IMR-90 (cell line): ENCODE data around the gene ZNF385D. TPM values are rescaled to one million over a fixed set of nuclear protein-coding genes. Genes with fewer than 3 reads are reported as not detected.

Experiments used
- ATAC-seq: fragments of 200-7000 bp; cut with Tn5 transposase; 2 replicates; pipeline ENCODE4 v1.9.1; 2020; ENCODE audit warnings: low read depth, mild to moderate bottlenecking, moderate library complexity
- BruUV-seq: library from RNA; stranded (reverse); fragments of 400-500 nt; replicated peaks from 2 replicates; lab custom pipeline; 2021; lab: Mats Ljungman, UMichigan
- CTCF ChIA-PET: fragments of 300-600 bp; formaldehyde crosslinking; extraction: SDS; loops from one replicate; lab custom pipeline; 2021; ENCODE audit warnings: antibody characterized with exemption; lab: Yijun Ruan, JAX
- POLR2A ChIA-PET: fragments of 300-600 bp; sonication (Branson Sonifier 250); formaldehyde crosslinking; loops from one replicate; lab custom pipeline; 2022; ENCODE audit warnings: antibody characterized with exemption; ENCODE audit not compliant: unreplicated experiment; lab: Charles Lee
- DNase-seq: peaks from one replicate; pipeline ENCODE4 v3.0.0; 2013
- H2AFZ ChIP-seq: replicated peaks from 2 replicates; pipeline ENCODE3; 2013; ENCODE audit warnings: low read length, mild to moderate bottlenecking; ENCODE audit not compliant: poor library complexity
- H2AK5ac ChIP-seq: 2 replicates; pipeline ENCODE4 v1.6.1; 2013; ENCODE audit warnings: low read depth, low read length, inconsistent platforms
- H2AK9ac ChIP-seq: replicated peaks from 2 replicates; pipeline ENCODE3; 2013; ENCODE audit warnings: mild to moderate bottlenecking, low read depth, low read length, moderate library complexity; ENCODE audit not compliant: poor library complexity
- H2BK120ac ChIP-seq: 2 replicates; pipeline ENCODE4 v1.6.1; 2013; ENCODE audit warnings: low read depth, low read length, inconsistent platforms
- H2BK15ac ChIP-seq: 3 replicates; pipeline ENCODE4 v1.6.1; 2013; ENCODE audit warnings: low read depth, low read length, inconsistent platforms
- H2BK20ac ChIP-seq: 2 replicates; pipeline ENCODE4 v1.6.1; 2013; ENCODE audit warnings: low read depth, mild to moderate bottlenecking, inconsistent platforms, low read length, moderate library complexity
- H2BK5ac ChIP-seq: 2 replicates; pipeline ENCODE4 v1.6.1; 2013; ENCODE audit warnings: mild to moderate bottlenecking, low read depth, low read length, inconsistent platforms; ENCODE audit not compliant: poor library complexity, severe bottlenecking
- H3K14ac ChIP-seq: replicated peaks from 2 replicates; pipeline ENCODE4 v1.6.1; 2013; ENCODE audit warnings: low read depth, low read length, inconsistent platforms
- H3K18ac ChIP-seq: 2 replicates; pipeline ENCODE4 v1.6.1; 2013; ENCODE audit warnings: low read depth, low read length, control low read depth
- H3K23ac ChIP-seq: 2 replicates; pipeline ENCODE4 v1.6.1; 2013; ENCODE audit warnings: low read depth, low read length, inconsistent platforms
- H3K27ac ChIP-seq: 2 replicates; pipeline ENCODE4 v1.5.1; 2013; ENCODE audit warnings: mild to moderate bottlenecking, control low read depth, low read length; ENCODE audit not compliant: insufficient read depth
- H3K27me3 ChIP-seq: 2 replicates; pipeline ENCODE4 v1.6.1; 2013; ENCODE audit warnings: low read length; ENCODE audit not compliant: control insufficient read depth, insufficient read depth
- H3K36me3 ChIP-seq: 2 replicates; pipeline ENCODE4 v1.6.1; 2013; ENCODE audit warnings: low read length, mixed read lengths; ENCODE audit not compliant: control insufficient read depth, insufficient read depth
- H3K4ac ChIP-seq: 2 replicates; pipeline ENCODE4 v1.6.1; 2013; ENCODE audit warnings: low read depth, low read length, inconsistent platforms
- H3K4me1 ChIP-seq: 2 replicates; pipeline ENCODE4 v1.6.1; 2013; ENCODE audit warnings: low read length, mixed read lengths; ENCODE audit not compliant: control insufficient read depth, insufficient read depth
- H3K4me2 ChIP-seq: 2 replicates; pipeline ENCODE4 v1.6.1; 2013; ENCODE audit warnings: low read depth, mild to moderate bottlenecking, control low read depth, low read length, moderate library complexity
- H3K4me3 ChIP-seq: 2 replicates; pipeline ENCODE4 v1.5.1; 2013; ENCODE audit warnings: low read depth, mild to moderate bottlenecking, control low read depth, low read length, moderate library complexity; ENCODE audit not compliant: insufficient read depth
- H3K56ac ChIP-seq: 2 replicates; pipeline ENCODE4 v1.6.1; 2013; ENCODE audit warnings: low read length, inconsistent platforms; ENCODE audit not compliant: insufficient read depth; ENCODE audit errors: extremely low read depth
- H3K79me1 ChIP-seq, 2 experiments: 2 replicates each; pipeline ENCODE4 v1.6.1; 2013; ENCODE audit warnings: low read length in 2 of 2, inconsistent platforms in 1 of 2, low read depth in 1 of 2
- H3K9ac ChIP-seq: 2 replicates; pipeline ENCODE4 v1.6.1; 2013; ENCODE audit warnings: low read depth, low read length, control low read depth
- H3K9me1 ChIP-seq: 2 replicates; pipeline ENCODE4 v1.6.1; 2013; ENCODE audit warnings: low read length, inconsistent platforms; ENCODE audit not compliant: insufficient read depth
- H3K9me3 ChIP-seq: 2 replicates; pipeline ENCODE4 v1.6.1; 2013; ENCODE audit warnings: low read length; ENCODE audit not compliant: control insufficient read depth, insufficient read depth
- H4K20me1 ChIP-seq: 2 replicates; pipeline ENCODE4 v1.6.1; 2013; ENCODE audit warnings: low read length, inconsistent platforms; ENCODE audit not compliant: insufficient read depth
- H4K5ac ChIP-seq: 2 replicates; pipeline ENCODE4 v1.6.1; 2013; ENCODE audit warnings: mild to moderate bottlenecking, low read depth, low read length, control low read depth
- H4K8ac ChIP-seq, 2 experiments: 2 replicates each; pipeline ENCODE4 v1.6.1; 2013; ENCODE audit warnings: low read depth in 2 of 2, low read length in 2 of 2, control low read depth in 1 of 2, inconsistent platforms in 1 of 2
- H4K91ac ChIP-seq: 2 replicates; pipeline ENCODE4 v1.6.1; 2013; ENCODE audit warnings: low read depth, low read length, inconsistent platforms; ENCODE audit not compliant: insufficient read depth
- BHLHE40 ChIP-seq: fragments of 150-350 bp; IDR thresholded peaks from 2 replicates; pipeline ENCODE4 v1.6.1; 2016; ENCODE audit warnings: mild to moderate bottlenecking, low read depth, low read length
- CTCF ChIP-seq: conservative IDR thresholded peaks from 2 replicates; pipeline ENCODE4 v1.5.1; 2012; ENCODE audit warnings: mild to moderate bottlenecking, low read depth, low read length, improper control_type of control experiment
- FOS ChIP-seq: fragments of 150-350 bp; IDR thresholded peaks from 2 replicates; pipeline ENCODE4 v1.6.1; 2016; ENCODE audit warnings: low read depth, low read length
- MAFK ChIP-seq: IDR thresholded peaks from 2 replicates; pipeline ENCODE4 v1.6.1; 2012; ENCODE audit warnings: low read depth, low read length, improper control_type of control experiment
- MAZ ChIP-seq: IDR thresholded peaks from 2 replicates; pipeline ENCODE4 v1.6.1; 2012; ENCODE audit warnings: low read depth, mild to moderate bottlenecking, low read length, improper control_type of control experiment, moderate library complexity, borderline replicate concordance
- USF2 ChIP-seq: fragments of 150-350 bp; IDR thresholded peaks from 2 replicates; pipeline ENCODE4 v1.6.1; 2017; ENCODE audit warnings: mild to moderate bottlenecking, antibody characterized with exemption, low read length, low read depth
- WGBS, 2 experiments: methylation state at CpG; one replicate each; pipeline versions ENCODE4 v1.1.5 to v1.1.7; 2013; ENCODE audit warnings: missing lambda C conversion rate in 2 of 2; ENCODE audit not compliant: insufficient read length in 1 of 2; ENCODE audit errors: extremely low coverage in 2 of 2; 5-methylcytosine and 5-hydroxymethylcytosine counted together
- dilution Hi-C: fragments of 300-500 bp; cut with HindIII; formaldehyde crosslinking; loops from one replicate; pipeline ENCODE4 v1.14.3; 2018; ENCODE audit warnings: low sequenced_read_pairs; ENCODE audit not compliant: unreplicated experiment
- in situ Hi-C: fragments of 300-500 bp; cut with MboI; formaldehyde crosslinking; loops from 3 replicates; pipeline ENCODE4 v1.14.3; 2019; ENCODE audit warnings: low sequenced_read_pairs, inconsistent platforms, mixed read lengths
- intact Hi-C: fragments of 100-400 bp; cut with micrococcal nuclease; formaldehyde crosslinking; loops from 2 replicates; pipeline ENCODE4 v1.10.0; 2022
- polyA plus RNA-seq, 3 experiments: library from polyadenylated mRNA; depleted of rRNA; stranded (reverse); fragments of >200 nt; gene quantifications; 2 replicates each; pipeline ENCODE4 v1.2.3, GENCODE V29; 2012; ENCODE audit warnings: low replicate concordance in 1 of 3
- total RNA-seq: library from RNA; depleted of rRNA; stranded (reverse); fragments of >200 nt; gene quantifications from 2 replicates; pipeline ENCODE4 v1.2.3, GENCODE V29; 2012

Gene ZNF385D
- total and polyA plus RNA-seq, 2 of the 4 experiments (the other 2 are of a cell fraction): 0.18 to 2.4 TPM

- POLR2A ChIA-PET: no interaction called here
- Histone ChIP-seq H3K27me3 (no peaks in the 10 kb centered on the region; the same call in none of the 2 replicates), H3K4me2 (no peak overlapping the region), H2BK120ac (no peak overlapping the region), H4K5ac (no peak overlapping the region), H3K9me1 (no peaks in the 10 kb centered on the region), H3K23ac (no peak overlapping the region), H3K4ac (no peak overlapping the region), H2BK15ac (no peak overlapping the region), H2AK5ac (no peak overlapping the region), H3K18ac (no peak overlapping the region), H3K56ac (no peak overlapping the region), H4K91ac (no peak overlapping the region), H2BK20ac (no peak overlapping the region), H3K79me1 (no peaks in the 10 kb centered on the region), H4K8ac (no peak overlapping the region), H3K4me1 (no peaks in the 10 kb centered on the region), H3K9me3 (no peaks in the 10 kb centered on the region), H4K20me1 (no peaks in the 10 kb centered on the region), H3K4me3 (no peak overlapping the region), H3K36me3 (no peaks in the 10 kb centered on the region), H2AK9ac (no peak overlapping the region), H3K9ac (no peak overlapping the region), H2AFZ (no peak overlapping the region), H3K14ac (no peak overlapping the region), H3K27ac (no peak overlapping the region), H2BK5ac (no peak overlapping the region)
- WGBS, 2 experiments: no CpG with 5 or more reads among the region's 5 CpGs
- in situ Hi-C loops (no loop called here), dilution Hi-C loops (no loop called here), intact Hi-C loops (no loop called here)
- DNase-seq (no peak), ATAC-seq (no peak)
- no TSS peak for BruUV-seq
- CTCF ChIA-PET: no interaction called here
- TF ChIP-seq CTCF: no peak
- no peak for TF ChIP-seq USF2
- TF ChIP-seq MAZ: no peak
- no peak for TF ChIP-seq MAFK
- TF ChIP-seq BHLHE40: no peak
- TF ChIP-seq FOS: no peak
Measured at GRCh38 chr3:21747966-21748555, 2.9 kb downstream of the ZNF385D start.
